SU-DHL-6 (cell line): ENCODE results near the gene NRBF2.
A peak's percentile ranks its signal among the peaks of the same experiment; 100 is the strongest.

Experiments used
- H2AFZ ChIP-seq: fragments of 200-600 bp; sonication (generic); 2 replicates; pipeline ENCODE4 v1.6.1; 2014; ENCODE audit warnings: low read depth, mild to moderate bottlenecking, moderate library complexity, mixed read lengths, antibody characterized with exemption, low read length; ENCODE audit not compliant: severe bottlenecking
- H3F3A ChIP-seq: fragments of 200-600 bp; shearing (Covaris generic); 2 replicates; pipeline ENCODE4 v1.6.0; 2016; ENCODE audit warnings: antibody characterized with exemption, mild to moderate bottlenecking; ENCODE audit not compliant: insufficient read depth
- H3K27ac ChIP-seq: fragments of 200-600 bp; sonication (generic); 2 replicates; pipeline ENCODE4 v1.5.1; 2016; ENCODE audit warnings: low read depth, mild to moderate bottlenecking, low read length, moderate library complexity, mixed read lengths
- H3K27me3 ChIP-seq: fragments of 200-600 bp; sonication (generic), shearing (Covaris generic); 2 replicates; pipeline ENCODE4 v1.6.0; 2014; ENCODE audit warnings: mild to moderate bottlenecking, low read length
- H3K36me3 ChIP-seq: fragments of 200-600 bp; sonication (generic); 2 replicates; pipeline ENCODE4 v1.6.1; 2014; ENCODE audit warnings: mild to moderate bottlenecking, low read length, mixed read lengths
- H3K4me2 ChIP-seq: fragments of 300-600, 200-600 bp; shearing (Covaris generic), sonication (generic); 2 replicates; pipeline ENCODE4 v1.6.0; 2014; ENCODE audit warnings: low read length, low read depth, mild to moderate bottlenecking; ENCODE audit not compliant: poor library complexity, severe bottlenecking
- H3K4me3 ChIP-seq: fragments of 200-600 bp; sonication (generic); 2 replicates; pipeline ENCODE4 v1.5.1; 2014; ENCODE audit warnings: antibody characterized with exemption, low read length, mild to moderate bottlenecking, mixed read lengths; ENCODE audit not compliant: insufficient read depth, poor library complexity, severe bottlenecking
- H3K79me2 ChIP-seq: fragments of 200-600 bp; sonication (generic); 2 replicates; pipeline ENCODE4 v1.6.1; 2014; ENCODE audit warnings: mild to moderate bottlenecking, low read length, moderate library complexity; ENCODE audit not compliant: insufficient read depth
- H3K9ac ChIP-seq: fragments of 200-600 bp; sonication (generic); 2 replicates; pipeline ENCODE4 v1.7.0; 2014; ENCODE audit warnings: mild to moderate bottlenecking, low read length
- H3K9me2 ChIP-seq: fragments of 200-600 bp; sonication (generic); replicated peaks from 2 replicates; pipeline ENCODE4 v1.6.1; 2014; ENCODE audit warnings: low read length; ENCODE audit not compliant: insufficient read depth
- H3K9me3 ChIP-seq: fragments of 200-600 bp; sonication (generic); 2 replicates; pipeline ENCODE4 v1.6.1; 2014; ENCODE audit warnings: low read length, mixed read lengths; ENCODE audit not compliant: insufficient read depth
- H4K20me1 ChIP-seq: fragments of 200-600 bp; sonication (generic); 2 replicates; pipeline ENCODE4 v1.6.1; 2014; ENCODE audit warnings: low read depth, mild to moderate bottlenecking, antibody characterized with exemption, low read length, moderate library complexity, mixed read lengths
- EZH2phosphoT487 ChIP-seq: fragments of 200-600 bp; sonication (generic), shearing (Covaris generic); conservative IDR thresholded peaks from 2 replicates; pipeline ENCODE4 v1.6.1; 2018; ENCODE audit warnings: mild to moderate bottlenecking, antibody characterized with exemption, low read length, moderate library complexity, mixed read lengths
- TF ChIP-seq, protein P1 (sequence below): fragments of 200-600 bp; sonication (generic); IDR thresholded peaks from one replicate; pipeline ENCODE4 v1.5.1; 2017; ENCODE audit warnings: antibody characterized with exemption, mild to moderate bottlenecking, low read length, moderate library complexity; ENCODE audit not compliant: insufficient read depth, poor library complexity, severe bottlenecking

The NRBF2 gene

DNA sequence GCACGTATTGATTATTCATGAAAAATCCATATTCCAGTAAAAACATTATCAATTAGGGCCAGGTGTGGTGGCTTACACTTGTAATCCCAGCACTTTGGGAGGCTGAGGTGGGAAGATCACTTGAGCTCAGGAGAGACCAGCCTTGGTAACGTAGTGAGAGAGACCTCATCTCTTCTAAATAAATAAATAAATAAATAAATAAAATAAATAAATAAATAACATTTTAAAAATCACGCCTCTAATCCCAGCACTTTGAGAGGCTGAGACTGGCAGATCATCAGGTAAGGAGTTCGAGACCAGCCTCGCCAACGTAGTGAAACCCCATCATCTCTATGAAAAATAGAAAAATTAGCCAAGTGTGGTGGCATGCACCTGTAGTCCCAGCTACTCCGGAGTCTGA, 32.1 kb downstream of the NRBF2 start:
- Histone ChIP-seq H3K9me3 (no peaks in the 10 kb centered on the region), H3F3A (peaks cover 18% of the 10 kb centered on the region), H3K4me3 (no peak overlapping the region), H3K27ac (no peak overlapping the region), H3K27me3 (no peaks in the 10 kb centered on the region), H3K9ac (no peak overlapping the region), H3K36me3 (peaks cover 16% of the 10 kb centered on the region; the same call in 1 of the 2 replicates), H2AFZ (no peak overlapping the region), H3K79me2 (no peaks in the 10 kb centered on the region), H3K4me2 (no peak overlapping the region), H3K9me2 (no peaks in the 10 kb centered on the region), H4K20me1 (0 out of 2 replicates have a peak, but pooled peaks cover 5% of the 10 kb centered on the region)
- TF ChIP-seq, protein P1, sequence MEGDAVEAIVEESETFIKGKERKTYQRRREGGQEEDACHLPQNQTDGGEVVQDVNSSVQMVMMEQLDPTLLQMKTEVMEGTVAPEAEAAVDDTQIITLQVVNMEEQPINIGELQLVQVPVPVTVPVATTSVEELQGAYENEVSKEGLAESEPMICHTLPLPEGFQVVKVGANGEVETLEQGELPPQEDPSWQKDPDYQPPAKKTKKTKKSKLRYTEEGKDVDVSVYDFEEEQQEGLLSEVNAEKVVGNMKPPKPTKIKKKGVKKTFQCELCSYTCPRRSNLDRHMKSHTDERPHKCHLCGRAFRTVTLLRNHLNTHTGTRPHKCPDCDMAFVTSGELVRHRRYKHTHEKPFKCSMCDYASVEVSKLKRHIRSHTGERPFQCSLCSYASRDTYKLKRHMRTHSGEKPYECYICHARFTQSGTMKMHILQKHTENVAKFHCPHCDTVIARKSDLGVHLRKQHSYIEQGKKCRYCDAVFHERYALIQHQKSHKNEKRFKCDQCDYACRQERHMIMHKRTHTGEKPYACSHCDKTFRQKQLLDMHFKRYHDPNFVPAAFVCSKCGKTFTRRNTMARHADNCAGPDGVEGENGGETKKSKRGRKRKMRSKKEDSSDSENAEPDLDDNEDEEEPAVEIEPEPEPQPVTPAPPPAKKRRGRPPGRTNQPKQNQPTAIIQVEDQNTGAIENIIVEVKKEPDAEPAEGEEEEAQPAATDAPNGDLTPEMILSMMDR: no peak
- TF ChIP-seq EZH2phosphoT487: no peak

DNA sequence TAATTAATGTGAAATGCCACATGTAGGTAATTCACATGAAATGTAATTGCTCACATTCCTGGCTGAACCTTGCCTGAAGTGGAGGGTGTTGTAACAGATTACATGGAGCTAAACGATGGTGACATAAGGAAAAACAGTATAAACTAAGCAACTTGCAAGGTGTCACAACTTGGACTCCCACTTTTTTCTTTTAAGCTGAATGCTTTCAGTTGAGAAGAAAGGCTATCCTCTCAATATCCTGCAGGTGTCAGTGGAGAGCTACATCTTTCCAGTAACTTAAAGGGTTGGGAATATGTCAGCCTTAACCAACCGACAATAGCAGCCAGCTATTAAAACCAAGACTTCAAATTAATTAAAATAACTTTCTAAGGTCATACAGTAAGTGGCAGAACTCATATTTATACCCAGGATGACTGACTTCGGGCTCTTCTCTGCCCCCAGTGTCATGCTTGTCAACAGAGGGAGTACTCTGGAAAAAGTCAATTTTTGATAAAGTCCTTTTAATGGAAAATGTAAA, 33.7 kb downstream of the NRBF2 start:
- Histone ChIP-seq H3K4me2 (no peak overlapping the region), H3K9ac (no peak overlapping the region), H3F3A (peaks cover 14% of the 10 kb centered on the region), H2AFZ (no peak overlapping the region), H3K9me3 (no peaks in the 10 kb centered on the region), H4K20me1 (0 out of 2 replicates have a peak, but pooled peaks cover 5% of the 10 kb centered on the region), H3K36me3 (peaks cover 25% of the 10 kb centered on the region; the same call in 1 of the 2 replicates), H3K9me2 (no peaks in the 10 kb centered on the region), H3K27ac (no peak overlapping the region), H3K27me3 (no peaks in the 10 kb centered on the region), H3K79me2 (no peaks in the 10 kb centered on the region), H3K4me3 (no peak overlapping the region)
- TF ChIP-seq EZH2phosphoT487: no peak
- TF ChIP-seq, protein P1: peak; percentile 61

DNA sequence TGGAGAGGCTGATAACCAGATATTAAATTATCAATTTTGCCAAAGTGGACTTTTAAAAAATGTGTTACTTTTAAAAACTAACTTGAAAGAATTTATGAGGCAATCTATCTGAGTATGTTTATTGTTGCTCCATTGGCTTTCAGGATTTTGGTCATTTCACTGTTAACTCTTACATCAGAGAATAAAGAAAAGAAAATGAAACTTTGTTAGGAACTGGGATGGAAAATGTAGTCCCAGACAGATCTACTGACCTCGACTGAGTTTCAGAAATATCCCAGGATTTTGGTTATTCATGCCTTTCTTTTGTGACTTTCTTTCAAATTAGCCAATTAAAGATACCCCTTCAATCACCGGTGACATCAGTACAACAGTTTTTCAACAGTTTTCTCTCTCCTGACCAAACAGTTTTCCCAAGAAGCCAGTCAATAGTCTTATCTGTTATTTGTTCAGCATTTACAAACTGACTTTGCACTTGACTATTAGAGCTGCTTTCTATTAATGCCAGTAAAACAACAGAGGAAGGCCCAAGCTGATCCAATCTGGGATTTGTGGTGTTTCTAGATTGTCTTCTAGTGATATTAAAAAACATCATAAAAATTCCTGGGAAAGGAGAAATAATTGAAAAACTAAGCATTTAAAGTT, 35.8 kb downstream of the NRBF2 start:
- Histone ChIP-seq H3F3A (peaks cover 13% of the 10 kb centered on the region), H3K4me3 (no peak overlapping the region), H3K27ac (no peak overlapping the region), H3K4me2 (no peak overlapping the region), H3K36me3 (peaks cover 41% of the 10 kb centered on the region), H3K79me2 (no peaks in the 10 kb centered on the region; the same call in 1 of the 2 replicates), H2AFZ (no peak overlapping the region), H3K9me2 (no peaks in the 10 kb centered on the region), H3K9me3 (no peaks in the 10 kb centered on the region), H3K27me3 (no peaks in the 10 kb centered on the region), H4K20me1 (0 out of 2 replicates have a peak, but pooled peaks cover 5% of the 10 kb centered on the region), H3K9ac (no peak overlapping the region)
- TF ChIP-seq EZH2phosphoT487: no peak
- TF ChIP-seq, protein P1: no peak
